ENCODE data around the gene JPT1.
A peak's percentile ranks its signal among the peaks of the same experiment; 100 is the strongest.

JPT1 gene

DNA sequence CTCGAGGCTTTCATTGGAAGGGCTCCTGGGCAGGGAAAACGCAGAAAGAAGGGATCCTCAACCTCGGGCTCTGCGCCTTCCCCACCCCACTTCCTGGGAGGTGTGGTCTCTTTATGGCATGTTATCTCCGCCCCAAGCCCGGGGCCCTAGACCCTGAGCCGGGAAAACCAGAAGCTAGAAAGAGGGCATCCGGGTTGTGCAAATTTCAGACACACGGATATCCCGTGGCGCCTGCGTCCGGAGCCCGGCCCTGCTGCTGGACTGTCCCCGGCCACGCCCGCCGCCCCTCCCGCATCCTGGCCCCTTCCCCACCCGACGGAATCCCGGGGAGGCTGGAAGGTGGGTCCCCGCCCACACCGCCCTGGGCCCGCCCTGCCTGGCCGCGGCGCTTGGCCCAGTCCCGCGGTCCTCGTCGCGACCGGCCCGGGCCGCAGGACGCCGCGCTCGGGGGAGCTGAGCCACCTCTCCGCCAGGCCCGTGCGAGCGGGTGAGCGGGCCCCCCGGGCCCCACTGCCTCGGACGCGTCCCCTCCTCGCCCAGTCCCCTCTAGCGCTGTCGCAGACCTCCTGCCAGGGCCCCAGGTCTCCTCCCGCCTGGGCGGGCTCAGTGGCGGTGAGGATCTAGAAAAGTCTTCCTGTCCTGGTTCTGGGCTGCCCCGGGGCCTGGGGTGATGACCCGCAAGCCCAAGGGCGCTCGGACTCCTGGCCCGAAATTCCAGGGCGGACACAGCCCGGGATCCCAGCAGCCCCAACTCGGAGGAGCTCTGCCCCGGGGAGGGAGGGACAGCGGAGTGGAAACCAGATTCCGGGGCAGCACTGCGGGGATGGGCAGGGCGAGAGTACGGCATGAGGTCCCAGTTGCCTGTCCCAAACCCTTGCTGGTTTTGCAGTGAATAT, 66.5 kb downstream of the JPT1 start, which contains the start of gene SLC16A5:
TSS of gene SLC16A5 (plus strand) at position 397 of the 896 bp plus-strand sequence. CDS start 5,683 bp downstream, outside the sequence.
- FAIRE-seq (no peak), DNase-seq (ENCODE audit: insufficient read length, low spot score) (peak; percentile 65)
- TF ChIP-seq POLR2AphosphoS5 (IDR thresholded peaks at IDR 0.05; ENCODE audit: low read depth, low read length) (no peak), POLR2A (IDR thresholded peaks at IDR 0.05; ENCODE audit: low read depth, low read length) (0 out of 2 replicates have a peak, but pooled peaks have one; percentile 24), SPI1 (IDR thresholded peaks at IDR 0.05; ENCODE audit: low read depth, low read length) (no peak), POU2F2 (IDR thresholded peaks at IDR 0.05; ENCODE audit: low read depth, low read length) (no peak), TAF1 (IDR thresholded peaks at IDR 0.05; ENCODE audit: low read depth, low read length) (0 out of 2 replicates have a peak, but pooled peaks have one; percentile 28)

GRCh38 chr17:75087182-75087557, 67.1 kb downstream of the JPT1 start:
- no peak for TF ChIP-seq POU2F2 (IDR thresholded peaks at IDR 0.05; ENCODE audit: low read depth, low read length)
- no peak for TF ChIP-seq SPI1 (IDR thresholded peaks at IDR 0.05; ENCODE audit: low read depth, low read length)
- TF ChIP-seq TAF1 (IDR thresholded peaks at IDR 0.05; ENCODE audit: low read depth, low read length), result no peak
- TF ChIP-seq POLR2A (IDR thresholded peaks at IDR 0.05; ENCODE audit: low read depth, low read length), result no peak
- no peak for TF ChIP-seq PAX5 (IDR thresholded peaks at IDR 0.05; ENCODE audit: insufficient read depth, low read length, severe bottlenecking)
- no peak for TF ChIP-seq POLR2AphosphoS5 (IDR thresholded peaks at IDR 0.05; ENCODE audit: low read depth, low read length)
- no peak for FAIRE-seq
- no peak for DNase-seq (ENCODE audit: insufficient read length, low spot score)

DNA sequence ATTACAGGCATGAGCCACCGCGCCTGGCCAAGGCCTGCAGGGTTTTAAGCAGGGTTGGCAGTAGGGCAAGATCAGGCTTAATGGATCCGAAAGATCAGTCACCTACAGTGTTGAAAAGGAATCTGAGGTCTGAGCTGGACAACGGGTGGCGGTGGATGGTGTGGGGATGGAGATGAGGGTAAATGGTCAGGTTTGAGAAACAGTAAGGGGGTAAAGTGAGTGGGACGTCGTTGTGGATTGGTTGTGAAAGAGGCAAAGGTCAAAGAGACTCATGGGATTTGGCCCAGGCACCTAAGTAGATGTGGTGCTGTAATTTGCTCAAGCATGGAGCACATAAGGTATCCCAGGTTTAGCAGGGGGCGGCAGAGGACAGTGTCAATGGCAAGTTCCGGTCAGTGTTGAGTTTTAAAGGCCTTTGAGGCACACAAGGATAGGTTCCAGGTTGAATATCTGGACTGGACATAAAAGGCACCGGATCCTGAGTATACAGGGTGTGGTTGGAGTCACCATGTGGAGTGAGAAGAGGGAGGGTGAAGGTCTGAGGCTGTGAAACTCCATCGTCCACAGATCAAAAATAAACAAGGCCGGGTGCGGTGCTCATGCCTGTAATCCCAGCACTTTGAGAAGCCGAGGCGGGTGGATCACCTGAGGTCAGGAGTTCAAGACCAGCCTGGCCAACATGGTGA, 67.7 kb downstream of the JPT1 start:
- DNase-seq (ENCODE audit: insufficient read length, low spot score), result no peak
- no peak for FAIRE-seq
- no peak for TF ChIP-seq POLR2A (IDR thresholded peaks at IDR 0.05; ENCODE audit: low read depth, low read length)
- no peak for TF ChIP-seq POU2F2 (IDR thresholded peaks at IDR 0.05; ENCODE audit: low read depth, low read length)
- no peak for TF ChIP-seq SPI1 (IDR thresholded peaks at IDR 0.05; ENCODE audit: low read depth, low read length)
- no peak for TF ChIP-seq TAF1 (IDR thresholded peaks at IDR 0.05; ENCODE audit: low read depth, low read length)

Data from GM12891 (cell line).